KG1 (cell line): ENCODE measurements around the gene ATXN7L1.
A peak's percentile ranks its signal among the peaks of the same experiment; 100 is the strongest.
"Not testable (repeated sequence)": the region's sequence is repeated elsewhere in the genome, so short reads cannot be mapped to it uniquely, and the experiment has no call there.

Experiments used
- DNase-seq: peaks from one replicate; lab custom pipeline; 2025; lab: John Stamatoyannopoulos, UW

Gene ATXN7L1

GRCh38 chr7:105613611-105614330 lies 262.6 kb downstream of the ATXN7L1 start:
- no peak for DNase-seq

DNA sequence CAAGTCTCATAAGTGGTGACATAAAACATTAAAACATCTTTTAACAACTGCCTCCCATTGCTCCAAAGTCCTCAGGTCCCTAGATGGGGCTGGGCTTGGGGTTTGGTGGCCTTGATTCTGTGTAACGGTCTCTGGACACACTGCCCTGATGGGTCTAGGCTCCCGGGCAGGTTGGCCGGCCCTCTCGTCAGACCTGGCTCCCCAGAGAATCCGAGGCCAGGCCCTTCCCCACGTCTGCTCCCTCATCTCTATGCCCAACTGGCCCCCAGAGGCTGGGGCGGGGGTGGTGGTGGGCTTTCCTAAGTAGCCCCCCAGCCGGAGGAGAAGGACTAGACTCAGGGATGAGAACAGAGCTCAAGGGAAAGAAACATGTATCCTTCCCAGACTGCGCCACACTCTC lies 263.6 kb downstream of the ATXN7L1 start:
- no peak for DNase-seq

GRCh38 chr7:105611856-105612775 lies 264.3 kb downstream of the ATXN7L1 start:
- DNase-seq = no peak

DNA sequence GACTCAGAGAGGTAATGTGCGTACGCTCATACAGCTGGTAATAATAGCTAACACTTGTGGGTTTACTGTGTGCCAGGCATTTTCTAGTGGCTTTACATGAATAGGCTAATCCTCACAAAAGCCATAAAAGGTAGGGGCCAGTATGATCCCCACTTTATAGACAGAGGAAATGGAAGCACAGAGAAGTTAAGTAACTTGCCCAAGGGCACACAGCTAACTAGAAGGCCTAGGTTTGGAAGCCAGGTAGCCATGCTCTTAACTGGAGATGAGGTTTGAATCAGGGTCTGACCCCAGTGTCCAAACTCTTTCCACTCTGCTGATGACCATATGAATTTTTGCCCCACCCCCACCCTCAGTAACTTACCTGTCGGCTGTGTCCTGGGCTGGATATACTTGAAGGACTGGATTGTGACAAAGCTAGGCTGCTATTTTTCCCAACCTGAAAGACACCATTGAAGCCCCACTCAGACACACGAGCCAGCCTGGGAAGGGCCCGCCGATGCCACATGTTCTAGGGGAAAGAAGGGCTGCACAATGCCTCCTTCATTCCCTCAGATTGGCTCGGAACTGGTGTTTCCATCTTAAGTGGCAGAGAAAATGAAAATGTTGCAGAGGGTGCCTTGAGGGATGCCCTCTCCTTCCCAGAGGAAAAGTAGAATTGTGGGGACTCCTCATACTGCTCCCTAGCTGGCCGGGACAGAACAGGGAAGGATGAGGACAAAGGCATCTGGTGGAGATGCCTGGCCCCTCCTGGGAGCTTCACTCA lies 266.1 kb downstream of the ATXN7L1 start:
- no peak for DNase-seq

- DNase-seq = no peak
Observed at GRCh38 chr7:105602325-105603305, 273.8 kb downstream of the ATXN7L1 start.

DNA sequence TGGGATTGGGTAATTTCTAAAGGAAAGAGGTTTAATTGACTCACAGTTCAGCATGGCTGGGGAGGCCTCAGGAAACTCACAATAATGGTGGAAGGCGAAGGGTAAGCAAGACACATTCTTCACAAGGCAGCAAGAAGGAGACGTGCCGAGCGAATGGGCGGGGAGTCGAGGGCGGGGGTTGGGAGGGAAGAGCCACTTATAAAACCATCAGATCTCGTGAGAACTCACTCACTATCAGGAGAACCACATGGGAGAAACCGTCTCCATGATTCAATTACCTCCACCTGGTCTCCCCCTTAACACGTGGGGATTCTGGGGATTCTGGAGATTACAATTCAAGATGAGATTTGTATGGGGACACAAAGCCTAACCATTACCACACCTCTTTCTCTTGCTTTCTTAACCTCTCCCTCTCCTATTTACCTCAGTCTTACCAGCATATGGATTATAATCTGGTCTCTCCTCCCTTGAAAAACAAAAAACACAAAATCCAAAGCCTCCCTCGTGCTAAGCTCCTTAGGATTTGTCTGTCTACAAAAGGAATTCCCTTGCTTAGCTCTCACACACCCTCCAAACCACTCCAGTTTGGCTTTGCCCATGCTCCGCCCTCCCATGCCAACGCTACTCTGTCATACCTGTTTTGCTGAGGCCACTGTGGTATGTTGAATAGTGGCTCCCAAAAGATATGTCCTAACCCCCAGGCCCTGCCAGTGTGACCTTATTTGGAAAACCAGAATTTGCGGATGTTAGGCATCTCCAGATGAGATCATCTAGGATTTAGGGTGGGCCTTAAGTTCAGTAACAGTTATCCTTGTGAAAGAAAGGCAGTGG lies 275.5 kb downstream of the ATXN7L1 start:
- no peak for DNase-seq

- DNase-seq = no peak
Observed at GRCh38 chr7:105599551-105599950, 276.8 kb downstream of the ATXN7L1 start.

- DNase-seq = not testable (repeated sequence)
Observed at GRCh38 chr7:105599080-105599479, 277.3 kb downstream of the ATXN7L1 start.

DNA sequence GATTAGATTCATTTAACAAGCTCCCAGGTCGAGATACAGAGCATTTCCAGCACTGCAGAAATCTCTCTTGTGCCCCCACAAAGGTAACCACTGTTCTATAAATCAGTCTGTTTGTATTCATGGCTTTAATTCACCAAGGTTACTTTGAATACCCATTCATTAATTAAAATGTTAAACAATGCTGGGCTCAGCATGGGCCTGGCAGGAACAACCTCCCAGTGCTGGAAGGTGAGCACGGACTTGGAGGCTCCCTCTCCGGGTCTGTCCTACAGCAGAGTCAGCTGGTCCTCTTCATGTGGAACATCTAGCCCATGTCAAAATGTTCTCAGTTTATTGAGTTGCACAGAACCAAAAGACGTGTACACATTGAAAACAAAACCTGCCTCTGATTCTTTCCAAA lies 279.5 kb downstream of the ATXN7L1 start:
- DNase-seq = no peak

GRCh38 chr7:105594034-105594433 lies 282.4 kb downstream of the ATXN7L1 start:
- no peak for DNase-seq

DNA sequence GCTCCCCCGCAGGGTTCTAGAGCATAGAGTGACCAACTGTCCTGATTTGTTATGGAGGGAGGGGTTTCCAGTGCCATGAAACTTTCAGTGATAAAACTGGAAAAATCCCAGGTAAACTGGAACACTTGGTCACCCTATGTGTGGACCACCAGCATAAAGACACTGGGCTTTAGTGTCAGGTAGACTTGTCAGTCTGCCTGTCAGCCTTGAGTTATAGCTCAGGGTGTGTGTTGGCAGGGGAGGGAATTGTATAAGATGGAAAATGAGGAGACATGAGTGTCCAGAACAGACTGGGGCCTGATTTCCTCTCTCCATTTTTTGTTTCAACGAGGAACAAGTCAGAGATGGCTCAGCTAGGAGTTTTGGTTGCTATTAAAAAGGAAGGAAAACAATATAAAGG lies 284.9 kb downstream of the ATXN7L1 start:
- DNase-seq = no peak

DNA sequence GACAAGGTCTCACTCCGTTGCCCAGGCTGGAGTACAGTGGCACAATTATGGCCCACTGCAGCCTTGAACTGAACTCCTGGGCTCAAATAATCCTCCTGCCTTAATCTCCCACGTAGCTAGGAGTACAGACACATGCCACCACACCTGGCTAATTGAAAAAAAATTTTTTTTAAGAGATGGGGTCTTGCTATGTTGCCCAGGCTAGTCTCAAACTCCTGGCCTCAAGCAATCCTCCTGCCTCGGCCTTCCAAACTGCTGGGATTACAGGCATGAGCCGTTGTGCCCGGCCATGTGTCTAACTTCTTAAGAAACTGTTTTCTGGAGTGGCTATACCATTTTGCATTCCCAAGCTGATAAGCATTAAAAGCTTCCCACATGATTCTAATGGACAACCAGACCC lies 285.6 kb downstream of the ATXN7L1 start:
- no peak for DNase-seq

GRCh38 chr7:105589356-105590077 lies 286.9 kb downstream of the ATXN7L1 start:
- peak; percentile 0 for DNase-seq

DNA sequence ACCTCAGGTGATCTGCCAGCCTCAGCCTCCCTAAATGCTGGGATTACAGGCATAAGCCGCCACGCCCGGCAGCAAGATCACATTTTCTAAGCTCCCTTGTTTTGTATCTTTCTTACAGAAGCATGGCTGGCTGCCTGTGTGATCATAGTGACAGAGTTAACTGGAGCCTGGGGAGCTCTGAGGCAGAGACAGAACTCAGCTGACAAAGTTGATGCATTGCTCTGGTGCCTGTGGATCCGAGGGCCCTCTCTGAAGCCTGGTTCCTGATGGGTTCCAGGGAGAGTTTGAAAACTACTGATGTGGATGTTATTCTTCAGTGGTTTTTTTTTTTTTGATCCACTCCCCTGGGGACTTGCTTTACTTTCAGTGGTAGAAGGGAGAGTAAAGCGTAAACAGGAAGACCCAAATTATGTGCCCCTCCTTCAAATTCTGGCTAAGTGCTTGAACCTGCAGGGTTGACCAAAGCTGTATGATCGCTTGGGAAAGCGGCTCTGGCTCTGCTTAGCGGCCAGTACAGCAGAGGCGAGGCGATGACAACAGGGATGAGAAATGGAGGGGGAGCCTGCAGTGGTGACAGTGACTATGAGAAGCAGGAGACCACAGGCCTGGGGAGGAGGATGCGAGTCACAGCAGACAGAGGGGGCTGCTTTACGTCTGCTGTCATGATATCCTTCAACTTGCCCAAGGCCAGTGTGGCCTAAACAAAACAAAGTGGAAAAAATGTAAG lies 288.3 kb downstream of the ATXN7L1 start:
- no peak for DNase-seq

- DNase-seq = no peak
Observed at GRCh38 chr7:105585850-105586500, 290.4 kb downstream of the ATXN7L1 start.

DNA sequence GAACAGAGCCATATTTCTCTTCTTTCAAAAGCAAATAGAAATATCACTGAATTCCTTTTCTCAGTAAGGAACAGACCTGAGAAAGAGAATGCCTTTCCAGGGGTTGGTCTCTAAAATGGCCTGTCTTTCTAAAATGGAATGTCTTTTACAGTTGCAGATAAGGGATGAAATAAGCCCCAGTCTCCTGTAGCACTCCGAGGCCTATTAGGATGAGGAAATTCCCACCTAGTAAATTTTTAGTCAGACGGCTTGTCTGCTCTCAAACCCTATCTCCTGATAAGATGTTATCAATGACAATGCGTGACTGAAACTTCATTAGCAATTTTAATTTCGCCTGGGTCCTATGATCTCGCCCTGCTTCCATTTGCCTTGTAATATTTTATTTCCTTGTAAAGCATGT lies 292.2 kb downstream of the ATXN7L1 start:
- DNase-seq = no peak

DNA sequence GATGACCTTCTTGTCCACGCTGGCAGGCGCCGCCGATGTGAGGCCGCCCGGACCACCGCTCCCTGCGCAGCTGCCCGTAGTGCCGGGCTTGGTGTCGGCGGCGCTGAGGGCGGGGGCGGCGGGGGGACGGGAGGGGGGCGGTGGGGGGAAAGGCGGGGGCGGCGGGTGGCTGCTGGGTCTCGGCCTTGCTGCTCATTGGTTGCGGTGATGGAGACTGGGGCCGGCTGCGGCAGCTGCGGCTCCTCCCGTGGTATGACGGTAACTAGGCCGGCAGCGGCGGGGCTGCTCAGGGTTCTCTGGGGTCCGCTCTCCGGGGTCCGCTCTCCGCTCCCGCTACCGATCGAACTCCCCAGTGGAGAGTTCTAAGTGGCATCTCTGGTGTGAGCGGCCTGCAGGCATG lies 293.3 kb downstream of the ATXN7L1 start:
- DNase-seq = no peak

DNA sequence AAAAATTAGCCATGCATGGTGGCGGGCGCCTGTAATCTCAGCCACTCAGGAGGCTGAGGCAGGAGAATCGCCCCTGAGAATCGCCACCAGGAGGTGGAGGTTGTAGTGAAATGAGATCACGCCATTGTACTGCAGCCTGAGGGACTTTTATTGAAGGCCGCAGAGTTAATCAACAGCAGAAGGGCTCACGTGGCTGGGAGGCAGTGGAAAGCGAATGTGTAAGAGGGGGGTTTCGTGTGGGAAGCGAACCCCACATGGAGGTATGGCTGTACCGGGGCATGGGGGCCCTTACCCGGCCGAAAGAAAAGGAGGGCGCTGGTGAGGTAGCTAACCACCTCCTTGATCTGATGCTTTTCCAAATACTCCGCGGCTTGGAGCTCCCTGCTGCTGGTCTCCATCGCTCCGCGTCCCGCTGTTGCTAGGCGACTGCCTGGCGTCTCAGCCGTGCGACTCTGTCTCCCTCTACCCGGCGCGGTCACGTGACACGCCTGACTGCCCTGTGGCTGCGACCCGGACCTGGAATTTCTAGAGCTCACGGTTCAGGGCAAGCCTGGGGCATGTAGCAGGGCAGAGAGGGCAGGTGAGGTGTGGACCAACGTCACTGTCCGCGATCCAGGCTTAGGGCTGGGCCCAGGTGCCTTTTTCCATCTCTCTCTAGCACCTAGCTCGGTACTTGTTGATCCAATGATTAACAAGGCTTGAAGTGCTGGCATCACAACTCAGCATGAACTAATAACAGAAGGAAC lies 295.2 kb downstream of the ATXN7L1 start, which contains the start of gene EFCAB10:
TSS of gene EFCAB10 (minus strand) at position 428 of the 746 bp plus-strand sequence. CDS start at position 398, 30 bp downstream.
- no peak for DNase-seq
